Neural cell (in vitro differentiated cells): ENCODE data around the gene ANKRD55. TPM values are rescaled to one million over a fixed set of nuclear protein-coding genes. Genes with fewer than 3 reads are reported as not detected.

ENCODE experiments used
- H2AFZ ChIP-seq: fragments of 200-600, 300-800 bp; sonication (generic), shearing (Covaris generic); 2 replicates; pipeline ENCODE4 v1.6.0; 2014; ENCODE audit warnings: low read depth, mild to moderate bottlenecking, antibody characterized with exemption, low read length, moderate library complexity
- H3F3A ChIP-seq: fragments of 200-600 bp; shearing (Covaris generic); 2 replicates; pipeline ENCODE4 v1.6.1; 2016; ENCODE audit warnings: mild to moderate bottlenecking, moderate library complexity, mixed read lengths, antibody characterized with exemption, low read length; ENCODE audit not compliant: insufficient read depth, poor library complexity, severe bottlenecking
- H3K27ac ChIP-seq: fragments of 200-600, 300-800 bp; sonication (generic), shearing (Covaris generic); 2 replicates; pipeline ENCODE4 v1.5.1; 2014; ENCODE audit warnings: mild to moderate bottlenecking, low read length, moderate library complexity
- H3K27me3 ChIP-seq: fragments of 300-800, 200-600 bp; sonication (generic), shearing (Covaris generic); 2 replicates; pipeline ENCODE4 v1.6.0; 2014; ENCODE audit warnings: mild to moderate bottlenecking, low read depth, low read length, moderate library complexity; ENCODE audit not compliant: insufficient read depth
- H3K36me3 ChIP-seq: fragments of 300-800, 200-600 bp; sonication (generic), shearing (Covaris generic); 2 replicates; pipeline ENCODE4 v1.5.1; 2014; ENCODE audit warnings: mild to moderate bottlenecking, antibody characterized with exemption, low read length, moderate library complexity; ENCODE audit not compliant: insufficient read depth
- H3K4me2 ChIP-seq: fragments of 300-800, 200-600 bp; sonication (generic), shearing (Covaris generic); 2 replicates; pipeline ENCODE4 v1.6.0; 2014; ENCODE audit warnings: mild to moderate bottlenecking, low read length
- H3K4me3 ChIP-seq: fragments of 300-800, 200-600 bp; sonication (generic), shearing (Covaris generic); 2 replicates; pipeline ENCODE4 v1.5.1; 2014; ENCODE audit warnings: mild to moderate bottlenecking, low read length, moderate library complexity
- H3K79me2 ChIP-seq: fragments of 200-600 bp; shearing (Covaris generic); replicated peaks from 2 replicates; pipeline ENCODE4 v1.6.0; 2014; ENCODE audit warnings: mild to moderate bottlenecking, low read length, moderate library complexity; ENCODE audit not compliant: insufficient read depth
- H3K9ac ChIP-seq: fragments of 300-800, 200-600 bp; sonication (generic), shearing (Covaris generic); 2 replicates; pipeline ENCODE4 v1.6.1; 2016; ENCODE audit warnings: mild to moderate bottlenecking, low read length, mixed read lengths
- H3K9me2 ChIP-seq: fragments of 200-600 bp; shearing (Covaris generic); 2 replicates; pipeline ENCODE4 v1.6.1; 2016; ENCODE audit warnings: mild to moderate bottlenecking, low read length, mixed read lengths; ENCODE audit not compliant: insufficient read depth
- H3K9me3 ChIP-seq: fragments of 200-600, 300-800 bp; sonication (generic), shearing (Covaris generic); 2 replicates; pipeline ENCODE4 v1.6.1; 2016; ENCODE audit warnings: mild to moderate bottlenecking, mixed run types, low read length, moderate library complexity, mixed read lengths
- H4K20me1 ChIP-seq: fragments of 200-600 bp; shearing (Covaris generic); 2 replicates; pipeline ENCODE4 v1.6.1; 2016; ENCODE audit warnings: mild to moderate bottlenecking, mixed run types; ENCODE audit not compliant: insufficient read depth
- CTCF ChIP-seq: fragments of 450-650 bp; IDR thresholded peaks from 2 replicates; pipeline ENCODE4 v1.5.1; 2014; ENCODE audit warnings: antibody characterized with exemption, mild to moderate bottlenecking, moderate library complexity; ENCODE audit not compliant: poor library complexity, severe bottlenecking
- EP300 ChIP-seq: fragments of 450-650 bp; conservative IDR thresholded peaks from 2 replicates; pipeline ENCODE4 v1.6.1; 2014; ENCODE audit warnings: antibody characterized with exemption, mild to moderate bottlenecking, moderate library complexity; ENCODE audit not compliant: poor library complexity, severe bottlenecking
- EZH2 ChIP-seq: fragments of 200-600, 300-800 bp; shearing (Covaris generic), sonication (generic); IDR thresholded peaks from 2 replicates; pipeline ENCODE4 v1.6.1; 2014; ENCODE audit warnings: antibody characterized with exemption, low read length, borderline replicate concordance, mild to moderate bottlenecking; ENCODE audit not compliant: insufficient read depth, poor library complexity, severe bottlenecking
- MXI1 ChIP-seq: fragments of 450-650 bp; conservative IDR thresholded peaks from 2 replicates; pipeline ENCODE4 v1.6.1; 2014; ENCODE audit warnings: antibody characterized with exemption, mild to moderate bottlenecking; ENCODE audit not compliant: poor library complexity, severe bottlenecking
- POLR2AphosphoS5 ChIP-seq: IDR thresholded peaks from 2 replicates; pipeline ENCODE4 v1.6.1; 2012
- RAD21 ChIP-seq: fragments of 450-650 bp; conservative IDR thresholded peaks from 2 replicates; pipeline ENCODE4 v1.6.1; 2014; ENCODE audit warnings: antibody characterized with exemption, mild to moderate bottlenecking, moderate library complexity
- REST ChIP-seq: IDR thresholded peaks from 2 replicates; pipeline ENCODE4 v1.6.1; 2012; ENCODE audit warnings: borderline replicate concordance
- SMC3 ChIP-seq: fragments of 450-650 bp; conservative IDR thresholded peaks from 2 replicates; pipeline ENCODE4 v1.6.1; 2014; ENCODE audit warnings: antibody characterized with exemption, mild to moderate bottlenecking, moderate library complexity; ENCODE audit not compliant: poor library complexity
- TAF1 ChIP-seq: IDR thresholded peaks from 2 replicates; pipeline ENCODE4 v1.6.1; 2012; ENCODE audit warnings: low read depth
- polyA plus RNA-seq: library from polyadenylated mRNA; depleted of rRNA; stranded (reverse); fragments of >200 nt; gene quantifications from 2 replicates; pipeline ENCODE4 v1.2.3, GENCODE V29; 2014

Gene ANKRD55
- polyA plus RNA-seq, 1 donor from 2014 or later, result 49.8 TPM

- H3K4me2 ChIP-seq, result no peak overlapping the region
- H3K9me3 ChIP-seq, result no peaks in the 10 kb centered on the region
- H3K9me2 ChIP-seq, result no peaks in the 10 kb centered on the region
- no peak overlapping the region for H3K27ac ChIP-seq
- H3K79me2 ChIP-seq, result no peaks in the 10 kb centered on the region
- no peaks in the 10 kb centered on the region for H3K27me3 ChIP-seq
- H3K4me3 ChIP-seq, result no peak overlapping the region
- no peaks in the 10 kb centered on the region for H3K36me3 ChIP-seq
- TF ChIP-seq RAD21 (no peak), MXI1 (no peak), REST (no peak), CTCF (no peak), EP300 (no peak), TAF1 (no peak), POLR2AphosphoS5 (no peak), EZH2 (no peak), SMC3 (no peak)
- H4K20me1 ChIP-seq, result no peaks in the 10 kb centered on the region
- no peak overlapping the region for H3K9ac ChIP-seq
- H2AFZ ChIP-seq, result no peak overlapping the region
- H3F3A ChIP-seq, result no peaks in the 10 kb centered on the region
Measured at GRCh38 chr5:56092115-56092514, 141.0 kb downstream of the ANKRD55 start.

- Histone ChIP-seq H3F3A (no peaks in the 10 kb centered on the region), H4K20me1 (no peaks in the 10 kb centered on the region), H3K79me2 (no peaks in the 10 kb centered on the region), H3K9ac (no peak overlapping the region), H3K4me2 (no peak overlapping the region), H3K27ac (no peak overlapping the region), H3K9me2 (no peaks in the 10 kb centered on the region), H3K27me3 (no peaks in the 10 kb centered on the region), H2AFZ (no peak overlapping the region), H3K4me3 (no peak overlapping the region), H3K36me3 (no peaks in the 10 kb centered on the region), H3K9me3 (no peaks in the 10 kb centered on the region)
- TF ChIP-seq CTCF, result no peak
- TF ChIP-seq REST, result no peak
- no peak for TF ChIP-seq POLR2AphosphoS5
- TF ChIP-seq RAD21, result no peak
- no peak for TF ChIP-seq EP300
- no peak for TF ChIP-seq EZH2
- TF ChIP-seq TAF1, result no peak
- TF ChIP-seq SMC3, result no peak
- TF ChIP-seq MXI1, result no peak
Measured at GRCh38 chr5:56091664-56092063, 141.5 kb downstream of the ANKRD55 start.
